ACHN (cell line): ENCODE measurements around the gene PLA2G4A.

Experiments used
- DNase-seq: peaks from one replicate; pipeline ENCODE4 v3.0.0-alpha.2; 2015
- in situ Hi-C: cut with HindIII; loops from 2 replicates; pipeline ENCODE4 v1.10.0; 2017; ENCODE audit warnings: low sequenced_read_pairs, low pct_ligation_motif_present, low pct_unique_long_range_greater_than_20kb

The PLA2G4A gene

GRCh38 chr1:186985889-186986491, 157.2 kb downstream of the PLA2G4A start:
- in situ Hi-C loops, result loop anchor here (25.0 kb wide), 1 partner anchor 374 kb away; no protein-coding TSS in a partner anchor

GRCh38 chr1:186987065-186987464, 158.3 kb downstream of the PLA2G4A start:
- DNase-seq, result no peak
- in situ Hi-C loops, result loop anchor here (25.0 kb wide), 1 partner anchor 375 kb away; no protein-coding TSS in a partner anchor

More at GRCh38 chr1:186985889-186986491, 157.2 kb downstream of the PLA2G4A start:
- DNase-seq, result peak; percentile 69

- in situ Hi-C loops, result loop anchor here (25.0 kb wide), 1 partner anchor 375 kb away; no protein-coding TSS in a partner anchor
- DNase-seq, result no peak
These were observed 159.0 kb downstream of the PLA2G4A start for GRCh38 chr1:186987769-186988168.

- in situ Hi-C loops, result loop anchor here (25.0 kb wide), 1 partner anchor 382 kb away; no protein-coding TSS in a partner anchor
- no peak for DNase-seq
These were observed 165.2 kb downstream of the PLA2G4A start for GRCh38 chr1:186993996-186994395.

- in situ Hi-C loops, result loop anchor here (25.0 kb wide), 1 partner anchor 383 kb away; no protein-coding TSS in a partner anchor
These were observed 166.1 kb downstream of the PLA2G4A start for GRCh38 chr1:186994897-186995296.

GRCh38 chr1:186996816-186997215, 168.1 kb downstream of the PLA2G4A start:
- in situ Hi-C loops, result loop anchor here (25.0 kb wide), 1 partner anchor 385 kb away; no protein-coding TSS in a partner anchor
- DNase-seq, result no peak

More at GRCh38 chr1:186994897-186995296, 166.1 kb downstream of the PLA2G4A start:
- no peak for DNase-seq

- DNase-seq, result no peak
- in situ Hi-C loops, result loop anchor here (25.0 kb wide), 1 partner anchor 386 kb away; no protein-coding TSS in a partner anchor
These were observed 169.1 kb downstream of the PLA2G4A start for GRCh38 chr1:186997877-186998276.

GRCh38 chr1:186999506-186999905, 170.8 kb downstream of the PLA2G4A start:
- DNase-seq, result no peak
- in situ Hi-C loops, result loop anchor here (25.0 kb wide), 1 partner anchor 387 kb away; no protein-coding TSS in a partner anchor

GRCh38 chr1:187001198-187001889, 172.6 kb downstream of the PLA2G4A start:
- in situ Hi-C loops, result no loop called here
- DNase-seq, result no peak

- DNase-seq, result no peak
- in situ Hi-C loops, result no loop called here
These were observed 174.6 kb downstream of the PLA2G4A start for GRCh38 chr1:187003353-187003752.

- no peak for DNase-seq
- in situ Hi-C loops, result no loop called here
These were observed 178.1 kb downstream of the PLA2G4A start for GRCh38 chr1:187006896-187007295.

GRCh38 chr1:187009320-187009719, 180.6 kb downstream of the PLA2G4A start:
- DNase-seq, result no peak

GRCh38 chr1:187010571-187011309, 182.0 kb downstream of the PLA2G4A start:
- in situ Hi-C loops, result no loop called here
- DNase-seq, result no peak

More at GRCh38 chr1:187009320-187009719, 180.6 kb downstream of the PLA2G4A start:
- in situ Hi-C loops, result no loop called here

GRCh38 chr1:187013582-187014200, 184.9 kb downstream of the PLA2G4A start:
- in situ Hi-C loops, result no loop called here
- DNase-seq, result no peak

- in situ Hi-C loops, result no loop called here
- DNase-seq, result no peak
These were observed 189.5 kb downstream of the PLA2G4A start for GRCh38 chr1:187018291-187018690.

- no peak for DNase-seq
- in situ Hi-C loops, result no loop called here
These were observed 198.5 kb downstream of the PLA2G4A start for GRCh38 chr1:187027253-187027652.

- no peak for DNase-seq
- in situ Hi-C loops, result no loop called here
These were observed 203.7 kb downstream of the PLA2G4A start for GRCh38 chr1:187032316-187032981.
